HEK293 (cell line): ENCODE data around the gene STXBP5L.
"Not testable (repeated sequence)": the region's sequence is repeated elsewhere in the genome, so short reads cannot be mapped to it uniquely, and the experiment has no call there.

Experiments
- CTCF ChIA-PET: fragments of 350-600 bp; formaldehyde crosslinking; extraction: SDS; loops from one replicate; lab custom pipeline; 2021; ENCODE audit warnings: antibody characterized with exemption; lab: Yijun Ruan, JAX
- POLR2A ChIA-PET: fragments of 300-600 bp; formaldehyde crosslinking; extraction: SDS; loops from one replicate; lab custom pipeline; 2020; ENCODE audit warnings: antibody characterized with exemption, inconsistent platforms; lab: Yijun Ruan, JAX
- H3K27ac ChIP-seq: fragments of 200-500 bp; sonication (Bioruptor generic); 2 replicates; pipeline ENCODE4 v1.5.1; 2014; ENCODE audit warnings: low read depth, low read length, control low read depth, inconsistent platforms; ENCODE audit errors: extremely low read depth
- H3K36me3 ChIP-seq, 2 experiments: fragments of 200-500 bp in 1 of 2; sonication (Bioruptor generic) in 1 of 2; 1 replicate in 1 of 2; 2 replicates in 1 of 2; pipeline ENCODE4 v1.5.1; 2014 to 2017; ENCODE audit warnings: inconsistent platforms in 2 of 2, low read length in 2 of 2; ENCODE audit not compliant: control insufficient read depth in 2 of 2, insufficient read depth in 1 of 2
- H3K4me1 ChIP-seq: fragments of 200-500 bp; sonication (Bioruptor generic); 2 replicates; pipeline ENCODE4 v1.5.1; 2014; ENCODE audit warnings: mild to moderate bottlenecking, low read length, inconsistent platforms; ENCODE audit not compliant: control insufficient read depth, insufficient read depth
- H3K4me3 ChIP-seq: 2 replicates; pipeline ENCODE4 v1.5.1; 2011; ENCODE audit warnings: low read depth, mild to moderate bottlenecking, control low read depth, low read length, moderate library complexity
- H3K9me3 ChIP-seq: fragments of 200-500 bp; sonication (Bioruptor generic); 2 replicates; pipeline ENCODE4 v1.5.1; 2014; ENCODE audit warnings: low read depth, low read length, inconsistent platforms; ENCODE audit not compliant: control insufficient read depth, insufficient read depth
- HOXD13 ChIP-seq: sonication (generic); formaldehyde crosslinking; IDR thresholded peaks from 2 replicates; pipeline ENCODE4 v1.8.0; 2022; ENCODE audit warnings: missing genetic modification reagents, borderline replicate concordance
- KLF1 ChIP-seq: fragments of 450-650 bp; formaldehyde crosslinking; IDR thresholded peaks from 2 replicates; pipeline ENCODE4 v1.5.1; 2016; ENCODE audit warnings: missing biosample characterization, missing genetic modification characterization
- KLF10 ChIP-seq: fragments of 450-650 bp; IDR thresholded peaks from 2 replicates; pipeline ENCODE4 v1.5.1; 2018; ENCODE audit warnings: missing biosample characterization, mild to moderate bottlenecking, missing genetic modification characterization
- KLF8 ChIP-seq: fragments of 450-650 bp; formaldehyde crosslinking; IDR thresholded peaks from 2 replicates; pipeline ENCODE4 v1.5.1; 2016; ENCODE audit warnings: missing biosample characterization, missing genetic modification characterization
- OSR2 ChIP-seq: fragments of 450-650 bp; formaldehyde crosslinking; IDR thresholded peaks from 2 replicates; pipeline ENCODE4 v1.5.1; 2016; ENCODE audit warnings: missing biosample characterization, missing genetic modification characterization
- PATZ1 ChIP-seq: fragments of 450-650 bp; formaldehyde crosslinking; IDR thresholded peaks from 2 replicates; pipeline ENCODE4 v1.5.1; 2016; ENCODE audit warnings: missing biosample characterization, missing genetic modification characterization
- PBX3 ChIP-seq: sonication (generic); formaldehyde crosslinking; IDR thresholded peaks from 2 replicates; pipeline ENCODE4 v1.8.1; 2022; ENCODE audit warnings: mild to moderate bottlenecking, moderate library complexity, missing genetic modification reagents
- YY2 ChIP-seq: fragments of 450-650 bp; formaldehyde crosslinking; IDR thresholded peaks from 2 replicates; pipeline ENCODE4 v1.5.1; 2016; ENCODE audit warnings: missing biosample characterization, missing genetic modification characterization
- ZBTB49 ChIP-seq: fragments of 450-650 bp; formaldehyde crosslinking; IDR thresholded peaks from 2 replicates; pipeline ENCODE4 v1.5.1; 2016; ENCODE audit warnings: missing biosample characterization, missing genetic modification characterization, low read depth
- ZBTB8A ChIP-seq: fragments of 450-650 bp; formaldehyde crosslinking; IDR thresholded peaks from 2 replicates; pipeline ENCODE4 v1.5.1; 2016; ENCODE audit warnings: missing biosample characterization, missing genetic modification characterization
- ZNF112 ChIP-seq: fragments of 450-650 bp; formaldehyde crosslinking; IDR thresholded peaks from 2 replicates; pipeline ENCODE4 v1.5.0; 2017; ENCODE audit warnings: missing biosample characterization, missing genetic modification characterization
- ZNF146 ChIP-seq: fragments of 450-650 bp; formaldehyde crosslinking; IDR thresholded peaks from 2 replicates; pipeline ENCODE4 v1.5.1; 2016; ENCODE audit warnings: missing biosample characterization, missing genetic modification characterization
- ZNF18 ChIP-seq: fragments of 450-650 bp; formaldehyde crosslinking; IDR thresholded peaks from 2 replicates; pipeline ENCODE4 v1.5.1; 2016; ENCODE audit warnings: missing biosample characterization, missing genetic modification characterization
- ZNF2 ChIP-seq: fragments of 450-650 bp; formaldehyde crosslinking; IDR thresholded peaks from 2 replicates; pipeline ENCODE4 v1.5.1; 2016; ENCODE audit warnings: missing biosample characterization, missing genetic modification characterization
- ZNF202 ChIP-seq: fragments of 450-650 bp; formaldehyde crosslinking; IDR thresholded peaks from 2 replicates; pipeline ENCODE4 v1.5.1; 2016; ENCODE audit warnings: missing biosample characterization, missing genetic modification characterization, borderline replicate concordance
- ZNF280D ChIP-seq: fragments of 450-650 bp; formaldehyde crosslinking; IDR thresholded peaks from 2 replicates; pipeline ENCODE4 v1.5.1; 2016; ENCODE audit warnings: missing biosample characterization, missing genetic modification characterization
- ZNF354C ChIP-seq: fragments of 450-650 bp; formaldehyde crosslinking; IDR thresholded peaks from 2 replicates; pipeline ENCODE4 v1.5.1; 2016; ENCODE audit warnings: missing biosample characterization, missing genetic modification characterization, low read depth, borderline replicate concordance
- ZNF521 ChIP-seq: fragments of 450-650 bp; formaldehyde crosslinking; IDR thresholded peaks from 2 replicates; pipeline ENCODE4 v1.5.1; 2017; ENCODE audit warnings: missing biosample characterization, mild to moderate bottlenecking, missing genetic modification characterization
- ZNF530 ChIP-seq: fragments of 450-650 bp; formaldehyde crosslinking; IDR thresholded peaks from 2 replicates; pipeline ENCODE4 v1.5.1; 2016; ENCODE audit warnings: low read depth, missing biosample characterization, missing genetic modification characterization
- ZNF555 ChIP-seq: fragments of 450-650 bp; formaldehyde crosslinking; conservative IDR thresholded peaks from 2 replicates; pipeline ENCODE4 v1.5.1; 2017; ENCODE audit warnings: missing biosample characterization, mild to moderate bottlenecking, missing genetic modification characterization, inconsistent platforms
- ZNF610 ChIP-seq: fragments of 450-650 bp; formaldehyde crosslinking; IDR thresholded peaks from 2 replicates; pipeline ENCODE4 v1.5.1; 2016; ENCODE audit warnings: missing biosample characterization, missing genetic modification characterization, borderline replicate concordance
- ZNF776 ChIP-seq: fragments of 450-650 bp; formaldehyde crosslinking; IDR thresholded peaks from 2 replicates; pipeline ENCODE4 v1.5.0; 2017; ENCODE audit warnings: missing biosample characterization, missing genetic modification characterization, borderline replicate concordance
- ZNF830 ChIP-seq: fragments of 450-650 bp; IDR thresholded peaks from 2 replicates; pipeline ENCODE4 v1.5.0; 2018; ENCODE audit warnings: missing biosample characterization, missing genetic modification characterization, low read depth, mild to moderate bottlenecking, moderate library complexity
- ZSCAN30 ChIP-seq: fragments of 450-650 bp; IDR thresholded peaks from 2 replicates; pipeline ENCODE4 v1.5.1; 2018; ENCODE audit warnings: missing biosample characterization, mild to moderate bottlenecking, missing genetic modification characterization, moderate library complexity

STXBP5L gene

GRCh38 chr3:121175083-121175482 is 267.1 kb downstream of the STXBP5L start:
- H3K4me1 ChIP-seq, result no peaks in the 10 kb centered on the region
- CTCF ChIA-PET, result no interaction called here
- no peak overlapping the region for H3K4me3 ChIP-seq
- no peaks in the 10 kb centered on the region for H3K36me3 ChIP-seq
- POLR2A ChIA-PET, result no interaction called here
- H3K27ac ChIP-seq, result no peak overlapping the region
- TF ChIP-seq OSR2 (tag by site-specific recombination) (no peak), ZBTB49 (tag by site-specific recombination) (no peak), ZNF354C (no peak), ZNF2 (tag by site-specific recombination) (no peak), ZNF776 (tag by site-specific recombination) (no peak), ZNF202 (no peak), ZNF610 (no peak), ZNF112 (no peak), ZNF521 (no peak), ZNF530 (tag by site-specific recombination) (no peak), YY2 (no peak), ZNF555 (no peak), ZSCAN30 (tag by site-specific recombination) (no peak)
- H3K9me3 ChIP-seq, result no peaks in the 10 kb centered on the region

GRCh38 chr3:121190626-121191025 is 282.6 kb downstream of the STXBP5L start:
- H3K4me3 ChIP-seq, H3K9me3 ChIP-seq, POLR2A ChIA-PET, H3K4me1 ChIP-seq, H3K27ac ChIP-seq, CTCF ChIA-PET, H3K36me3 ChIP-seq: not testable (repeated sequence)

- no peak overlapping the region for H3K4me3 ChIP-seq
- no peaks in the 10 kb centered on the region for H3K36me3 ChIP-seq
- ChIA-PET CTCF (interaction anchor here (0.7 kb wide), 1 partner anchor 16 kb away, joined by 3 read pairs; no protein-coding TSS in a partner anchor), POLR2A (no interaction called here)
- no peak overlapping the region for H3K27ac ChIP-seq
- H3K4me1 ChIP-seq, result no peaks in the 10 kb centered on the region
- H3K9me3 ChIP-seq, result no peaks in the 10 kb centered on the region
- TF ChIP-seq ZBTB8A (tag by site-specific recombination) (no peak), ZNF202 (no peak), ZNF146 (tag by site-specific recombination) (no peak), ZNF18 (tag by site-specific recombination) (no peak), PBX3 (CRISPR knock-in tag) (no peak), ZNF280D (tag by site-specific recombination) (no peak), KLF10 (no peak), KLF1 (tag by site-specific recombination) (no peak), ZNF830 (no peak), HOXD13 (CRISPR knock-in tag) (no peak), KLF8 (tag by site-specific recombination) (no peak), PATZ1 (tag by site-specific recombination) (no peak)
Observed at GRCh38 chr3:121202573-121202972, 294.6 kb downstream of the STXBP5L start.
